ENCODE measurements around the gene PLCH1. TPM values are rescaled to one million over a fixed set of nuclear protein-coding genes. Genes with fewer than 3 reads are reported as not detected.

PLCH1 gene
- total and polyA plus RNA-seq, 2 of the 8 experiments (the other 6 are each of a cell fraction or from before 2014, with no cell fraction given): 5.8 to 17.2 TPM

DNA sequence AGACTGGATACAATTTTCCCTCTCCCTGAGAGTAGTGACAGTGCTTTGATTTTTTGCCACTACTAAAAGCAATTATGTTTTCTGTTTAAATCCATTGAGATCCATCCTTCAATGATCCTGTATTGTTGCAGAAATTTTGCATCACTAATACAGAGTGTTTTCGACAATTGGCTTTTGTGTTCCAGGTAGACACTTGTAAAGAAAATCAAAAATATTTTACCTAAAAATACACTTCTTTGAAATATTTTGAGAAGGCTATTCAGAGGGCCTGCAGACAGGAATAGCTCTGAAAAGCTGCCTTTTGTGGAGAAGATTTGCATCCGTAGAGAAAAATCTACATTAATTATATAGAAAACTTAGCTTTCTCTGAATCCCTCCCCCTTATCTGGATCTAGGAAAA is 384.6 kb downstream of the PLCH1 start (continued):
- no peak for TF ChIP-seq CTBP2 (IDR thresholded peaks at IDR 0.05; ENCODE audit: borderline replicate concordance, insufficient read depth, insufficient read length, low read length)

Data from H1 (cell line).